ENCODE data around the gene SLC25A34. TPM values are rescaled to one million over a fixed set of nuclear protein-coding genes. Genes with fewer than 3 reads are reported as not detected.

The SLC25A34 gene
- total RNA-seq, 2 donors from 2014 or later: 1.8 to 3.5 TPM

- H3K4me3 ChIP-seq (ENCODE audit: low read length): no peak overlapping the region
- Mint-ChIP-seq H3K9me3 (peaks cover 1% of the 10 kb centered on the region), H3K27me3 (ENCODE audit: insufficient read depth) (peaks cover 18% of the 10 kb centered on the region)
These were observed 19.1 kb downstream of the SLC25A34 start for GRCh38 chr1:15755021-15755645.

GRCh38 chr1:15755646-15756040 lies 19.6 kb downstream of the SLC25A34 start:
- H3K27ac ChIP-seq (ENCODE audit: low read depth, low read length): no peak overlapping the region
- peaks cover 2% of the 10 kb centered on the region for H3K36me3 Mint-ChIP-seq (ENCODE audit: low read depth)
- H3K9me3 Mint-ChIP-seq: peaks cover 1% of the 10 kb centered on the region
- peaks cover 7% of the 10 kb centered on the region for H3K4me1 ChIP-seq (ENCODE audit: control insufficient read depth, insufficient read depth, low read length)
- H3K9ac ChIP-seq (ENCODE audit: extremely low read depth, low read length, poor library complexity, severe bottlenecking): no peak overlapping the region
- no peaks in the 10 kb centered on the region for H3K27me3 ChIP-seq (ENCODE audit: control insufficient read depth, insufficient read depth, low read length, poor library complexity, severe bottlenecking)
- no peak for DNase-seq
- H3K27ac Mint-ChIP-seq: no peak overlapping the region
- peaks cover 18% of the 10 kb centered on the region for H3K27me3 Mint-ChIP-seq (ENCODE audit: insufficient read depth)
- WGBS, 2 experiments (ENCODE audit: insufficient coverage in 1 of 2, insufficient read length in 1 of 2): 90% methylated on average over 2 to 4 of the region's 4 CpGs
- no peaks in the 10 kb centered on the region for H3K9me3 ChIP-seq (ENCODE audit: control insufficient read depth, low read length)
- no peak overlapping the region for H3K4me3 Mint-ChIP-seq
- H3K36me3 ChIP-seq (ENCODE audit: control insufficient read depth, insufficient read depth, low read length): no peaks in the 10 kb centered on the region
- peaks cover 12% of the 10 kb centered on the region for H3K4me1 Mint-ChIP-seq
- no peak overlapping the region for H3K4me3 ChIP-seq (ENCODE audit: low read length)
- no peak for TF ChIP-seq CTCF (conservative IDR thresholded peaks at IDR 0.05)

More at GRCh38 chr1:15755021-15755645, 19.1 kb downstream of the SLC25A34 start:
- no peak overlapping the region for H3K9ac ChIP-seq (ENCODE audit: extremely low read depth, low read length, poor library complexity, severe bottlenecking)
- H3K27ac ChIP-seq (ENCODE audit: low read depth, low read length): no peak overlapping the region
- DNase-seq: no peak
- 96% methylated on average over 2 of the region's 2 CpGs; no CpG with 5 or more reads in 1 of the 2 experiments for WGBS, 2 experiments (ENCODE audit: insufficient coverage in 1 of 2, insufficient read length in 1 of 2)
- TF ChIP-seq CTCF (conservative IDR thresholded peaks at IDR 0.05): no peak
- Mint-ChIP-seq H3K4me3 (no peak overlapping the region), H3K36me3 (ENCODE audit: low read depth) (peaks cover 2% of the 10 kb centered on the region), H3K4me1 (peaks cover 10% of the 10 kb centered on the region), H3K27ac (no peak overlapping the region)
- H3K36me3 ChIP-seq (ENCODE audit: control insufficient read depth, insufficient read depth, low read length): no peaks in the 10 kb centered on the region
- H3K9me3 ChIP-seq (ENCODE audit: control insufficient read depth, low read length): no peaks in the 10 kb centered on the region
- no peaks in the 10 kb centered on the region for H3K27me3 ChIP-seq (ENCODE audit: control insufficient read depth, insufficient read depth, low read length, poor library complexity, severe bottlenecking)
- H3K4me1 ChIP-seq (ENCODE audit: control insufficient read depth, insufficient read depth, low read length): peaks cover 7% of the 10 kb centered on the region

- Histone ChIP-seq H3K4me3 (ENCODE audit: low read length) (no peak overlapping the region), H3K36me3 (ENCODE audit: control insufficient read depth, insufficient read depth, low read length) (peaks cover 6% of the 10 kb centered on the region), H3K27ac (ENCODE audit: low read depth, low read length) (no peak overlapping the region), H3K9me3 (ENCODE audit: control insufficient read depth, low read length) (no peaks in the 10 kb centered on the region), H3K9ac (ENCODE audit: extremely low read depth, low read length, poor library complexity, severe bottlenecking) (no peak overlapping the region), H3K4me1 (ENCODE audit: control insufficient read depth, insufficient read depth, low read length) (peaks cover 12% of the 10 kb centered on the region), H3K27me3 (ENCODE audit: control insufficient read depth, insufficient read depth, low read length, poor library complexity, severe bottlenecking) (no peaks in the 10 kb centered on the region)
- Mint-ChIP-seq H3K4me1 (peaks cover 19% of the 10 kb centered on the region), H3K27me3 (ENCODE audit: insufficient read depth) (peaks cover 18% of the 10 kb centered on the region), H3K36me3 (ENCODE audit: low read depth) (peaks cover 2% of the 10 kb centered on the region), H3K27ac (no peak overlapping the region), H3K4me3 (no peak overlapping the region), H3K9me3 (peaks cover 1% of the 10 kb centered on the region)
- no peak for TF ChIP-seq CTCF (conservative IDR thresholded peaks at IDR 0.05)
- no peak for DNase-seq
- WGBS, 2 experiments (ENCODE audit: insufficient coverage in 1 of 2, insufficient read length in 1 of 2): 59 to 76% methylated on average over 11 to 21 of the region's 21 CpGs
These were observed 20.3 kb downstream of the SLC25A34 start for GRCh38 chr1:15756143-15757015.
